ENCODE measurements around the gene MS4A5.

Gene MS4A5, protein sequence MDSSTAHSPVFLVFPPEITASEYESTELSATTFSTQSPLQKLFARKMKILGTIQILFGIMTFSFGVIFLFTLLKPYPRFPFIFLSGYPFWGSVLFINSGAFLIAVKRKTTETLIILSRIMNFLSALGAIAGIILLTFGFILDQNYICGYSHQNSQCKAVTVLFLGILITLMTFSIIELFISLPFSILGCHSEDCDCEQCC

DNA sequence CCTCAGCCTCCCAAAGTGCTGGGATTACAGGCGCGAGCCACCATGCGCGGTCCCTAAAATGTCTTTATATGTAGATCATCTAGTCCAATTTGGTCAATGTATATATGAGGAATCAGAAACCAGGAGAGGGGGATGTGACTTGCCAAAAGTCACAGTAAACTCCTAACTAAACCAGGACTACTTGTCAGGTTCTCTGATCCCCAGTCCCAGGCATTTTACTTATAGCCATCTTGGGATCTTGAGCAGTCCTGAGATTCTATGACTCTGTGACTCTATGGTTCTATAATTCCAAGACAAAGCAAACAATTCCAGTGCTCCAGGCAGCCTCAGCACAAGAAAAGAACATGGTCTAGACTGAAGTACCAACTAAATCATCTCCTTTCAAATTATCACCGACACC lies at the start of gene MS4A5:
MS4A5 (plus strand) TSS at position 301 of the 400 bp plus-strand sequence. CDS start 103 bp downstream, outside the sequence.
- Histone ChIP-seq H3K4me1 (ENCODE audit: control insufficient read depth in 1 of 2, insufficient read depth in 2 of 2, low read length in 2 of 2) (no peaks in the 10 kb centered on the region), H3K27me3 (ENCODE audit: control insufficient read depth in 1 of 2, insufficient read depth in 2 of 2, low read length in 2 of 2) (no peaks in the 10 kb centered on the region), H3K9ac (ENCODE audit: low read depth in 1 of 2, low read length in 2 of 2) (no peak within 1 kb of the TSS), H3K27ac (ENCODE audit: low read depth, low read length) (no peak within 1 kb of the TSS), H3K9me3 (ENCODE audit: control insufficient read depth in 1 of 2, low read length in 2 of 2) (no peaks in the 10 kb centered on the region), H3K4me3 (ENCODE audit: low read depth in 1 of 2, low read length in 2 of 2) (no peak within 1 kb of the TSS), H3K36me3 (ENCODE audit: control insufficient read depth in 1 of 2, insufficient read depth in 2 of 2, low read length in 2 of 2) (no peaks in the 10 kb centered on the region)

DNA sequence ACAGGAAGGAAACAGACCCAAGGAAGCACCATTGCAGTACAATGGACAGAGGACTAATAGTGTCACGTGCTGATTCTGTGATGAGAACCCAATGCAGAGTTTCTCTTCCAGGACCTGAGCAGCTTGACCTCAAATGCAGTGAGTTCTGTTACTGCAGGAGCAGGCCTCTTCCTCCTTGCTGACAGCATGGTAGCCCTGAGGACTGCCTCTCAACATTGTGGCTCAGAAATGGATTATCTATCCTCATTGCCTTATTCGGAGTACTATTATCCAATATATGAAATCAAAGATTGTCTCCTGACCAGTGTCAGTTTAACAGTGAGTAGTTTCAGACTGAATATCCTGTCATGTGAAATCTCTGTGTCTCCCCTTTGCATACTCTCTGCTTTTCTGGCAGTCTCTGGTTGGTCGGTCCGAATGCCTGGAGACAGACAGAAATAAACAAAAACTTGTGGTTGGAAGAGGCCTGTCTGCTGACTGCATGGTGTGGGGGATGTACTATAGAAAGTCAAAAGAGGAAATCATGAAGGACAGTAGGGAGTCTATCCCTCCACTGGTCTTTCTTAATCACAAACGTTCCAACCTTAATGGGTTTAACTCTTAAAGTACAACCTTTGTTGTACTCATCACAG lies 40.0 kb upstream of the MS4A5 start:
- Histone ChIP-seq H3K4me3 (ENCODE audit: low read depth in 1 of 2, low read length in 2 of 2) (no peak overlapping the region), H3K27ac (ENCODE audit: low read depth, low read length) (no peak overlapping the region), H3K4me1 (ENCODE audit: control insufficient read depth in 1 of 2, insufficient read depth in 2 of 2, low read length in 2 of 2) (no peaks in the 10 kb centered on the region), H3K9me3 (ENCODE audit: control insufficient read depth in 1 of 2, low read length in 2 of 2) (no peaks in the 10 kb centered on the region), H3K36me3 (ENCODE audit: control insufficient read depth in 1 of 2, insufficient read depth in 2 of 2, low read length in 2 of 2) (no peaks in the 10 kb centered on the region), H3K27me3 (ENCODE audit: control insufficient read depth in 1 of 2, insufficient read depth in 2 of 2, low read length in 2 of 2) (no peaks in the 10 kb centered on the region), H3K9ac (ENCODE audit: low read depth in 1 of 2, low read length in 2 of 2) (no peak overlapping the region)

GRCh38 chr11:60390419-60390818 lies 39.0 kb upstream of the MS4A5 start:
- H3K4me3 ChIP-seq (ENCODE audit: low read depth in 1 of 2, low read length in 2 of 2) = no peak overlapping the region
- no peak overlapping the region for H3K9ac ChIP-seq (ENCODE audit: low read depth in 1 of 2, low read length in 2 of 2)
- no peaks in the 10 kb centered on the region for H3K36me3 ChIP-seq (ENCODE audit: control insufficient read depth in 1 of 2, insufficient read depth in 2 of 2, low read length in 2 of 2)
- no peaks in the 10 kb centered on the region for H3K9me3 ChIP-seq (ENCODE audit: control insufficient read depth in 1 of 2, low read length in 2 of 2)
- H3K27ac ChIP-seq (ENCODE audit: low read depth, low read length) = no peak overlapping the region
- H3K4me1 ChIP-seq (ENCODE audit: control insufficient read depth in 1 of 2, insufficient read depth in 2 of 2, low read length in 2 of 2) = no peaks in the 10 kb centered on the region
- no peaks in the 10 kb centered on the region for H3K27me3 ChIP-seq (ENCODE audit: control insufficient read depth in 1 of 2, insufficient read depth in 2 of 2, low read length in 2 of 2)

DNA sequence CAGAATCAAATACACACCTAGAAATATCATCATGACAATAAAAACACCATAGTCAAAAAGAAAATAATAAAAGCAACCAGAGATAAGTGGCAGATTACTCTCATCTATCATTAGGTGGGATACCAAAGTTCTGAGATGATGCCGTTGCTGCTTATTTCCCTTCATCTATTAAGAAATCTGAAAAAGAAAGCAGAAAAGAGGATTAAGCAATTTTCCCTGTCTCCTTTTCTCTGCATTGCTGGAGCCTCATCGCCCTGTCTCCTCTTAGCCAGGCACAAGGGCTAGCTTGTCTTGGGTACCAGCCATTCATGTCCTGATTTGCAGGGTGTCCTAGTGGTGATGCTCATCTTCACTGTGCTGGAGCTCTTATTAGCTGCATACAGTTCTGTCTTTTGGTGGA lies 37.0 kb upstream of the MS4A5 start:
- H3K4me1 ChIP-seq (ENCODE audit: control insufficient read depth in 1 of 2, insufficient read depth in 2 of 2, low read length in 2 of 2) = no peaks in the 10 kb centered on the region
- no peaks in the 10 kb centered on the region for H3K9me3 ChIP-seq (ENCODE audit: control insufficient read depth in 1 of 2, low read length in 2 of 2)
- no peak overlapping the region for H3K27ac ChIP-seq (ENCODE audit: low read depth, low read length)

DNA sequence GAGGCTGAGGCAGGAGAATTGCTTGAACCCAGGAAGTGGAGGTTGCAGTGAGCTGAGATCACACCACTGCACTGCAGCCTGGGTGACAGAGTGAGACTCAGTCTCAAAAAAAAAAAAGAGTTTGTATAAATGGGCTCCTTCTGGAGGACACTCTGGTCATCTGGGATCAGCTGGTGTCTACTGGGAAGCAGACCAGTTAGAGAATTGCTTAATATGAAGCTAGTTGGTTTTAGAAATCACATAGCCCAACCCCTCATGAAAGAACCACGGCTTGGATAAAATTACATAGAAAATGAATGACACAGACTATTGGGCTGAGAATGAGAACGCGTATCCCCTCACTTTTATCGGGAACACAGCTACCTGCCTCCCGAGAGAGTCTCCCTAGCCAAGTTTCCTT lies 36.4 kb upstream of the MS4A5 start:
- Histone ChIP-seq H3K9ac (ENCODE audit: low read depth in 1 of 2, low read length in 2 of 2) (no peak overlapping the region), H3K4me3 (ENCODE audit: low read depth in 1 of 2, low read length in 2 of 2) (no peak overlapping the region), H3K9me3 (ENCODE audit: control insufficient read depth in 1 of 2, low read length in 2 of 2) (no peaks in the 10 kb centered on the region), H3K4me1 (ENCODE audit: control insufficient read depth in 1 of 2, insufficient read depth in 2 of 2, low read length in 2 of 2) (no peaks in the 10 kb centered on the region), H3K27ac (ENCODE audit: low read depth, low read length) (no peak overlapping the region), H3K36me3 (ENCODE audit: control insufficient read depth in 1 of 2, insufficient read depth in 2 of 2, low read length in 2 of 2) (no peaks in the 10 kb centered on the region), H3K27me3 (ENCODE audit: control insufficient read depth in 1 of 2, insufficient read depth in 2 of 2, low read length in 2 of 2) (no peaks in the 10 kb centered on the region)

More for the DNA sequence above, 37.0 kb upstream of the MS4A5 start:
- Histone ChIP-seq H3K27me3 (ENCODE audit: control insufficient read depth in 1 of 2, insufficient read depth in 2 of 2, low read length in 2 of 2) (no peaks in the 10 kb centered on the region), H3K4me3 (ENCODE audit: low read depth in 1 of 2, low read length in 2 of 2) (no peak overlapping the region), H3K36me3 (ENCODE audit: control insufficient read depth in 1 of 2, insufficient read depth in 2 of 2, low read length in 2 of 2) (no peaks in the 10 kb centered on the region), H3K9ac (ENCODE audit: low read depth in 1 of 2, low read length in 2 of 2) (no peak overlapping the region)

DNA sequence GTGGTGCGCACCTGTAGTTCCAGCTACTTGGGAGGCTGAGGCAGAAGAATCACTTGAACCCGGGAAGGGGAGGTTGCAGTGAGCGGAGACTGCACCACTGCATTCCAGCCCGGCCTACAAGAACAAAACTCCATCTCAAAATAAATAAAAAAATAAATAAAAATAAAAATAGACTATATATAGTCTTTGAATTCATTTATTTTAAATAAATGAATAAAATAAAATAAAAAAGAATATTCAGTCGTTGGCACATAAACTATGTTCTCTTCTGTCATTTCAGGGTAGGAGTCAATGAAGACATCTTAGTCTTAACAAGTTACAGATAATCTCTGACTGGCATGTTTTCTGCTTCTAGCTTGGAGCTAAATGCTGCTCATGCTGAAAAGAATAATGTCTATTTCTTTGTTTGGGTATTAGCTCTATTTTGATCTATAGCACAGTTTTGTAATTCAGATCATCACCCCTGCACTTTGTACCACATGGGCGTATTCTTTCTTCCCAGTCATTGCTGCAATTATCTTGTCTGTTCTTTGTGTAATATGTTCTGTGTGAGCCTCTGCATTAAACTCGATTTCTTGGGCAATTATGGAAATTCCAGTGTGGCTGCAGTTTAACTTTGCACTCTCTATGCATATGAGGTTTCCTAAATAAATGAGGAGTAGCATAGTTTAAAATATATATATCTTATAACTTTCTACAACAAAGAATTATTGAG lies 34.5 kb upstream of the MS4A5 start:
- H3K9ac ChIP-seq (ENCODE audit: low read depth in 1 of 2, low read length in 2 of 2) = no peak overlapping the region
- H3K27me3 ChIP-seq (ENCODE audit: control insufficient read depth in 1 of 2, insufficient read depth in 2 of 2, low read length in 2 of 2) = no peaks in the 10 kb centered on the region
- H3K27ac ChIP-seq (ENCODE audit: low read depth, low read length) = no peak overlapping the region
- H3K36me3 ChIP-seq (ENCODE audit: control insufficient read depth in 1 of 2, insufficient read depth in 2 of 2, low read length in 2 of 2) = no peaks in the 10 kb centered on the region
- no peak overlapping the region for H3K4me3 ChIP-seq (ENCODE audit: low read depth in 1 of 2, low read length in 2 of 2)
- H3K4me1 ChIP-seq (ENCODE audit: control insufficient read depth in 1 of 2, insufficient read depth in 2 of 2, low read length in 2 of 2) = no peaks in the 10 kb centered on the region
- no peaks in the 10 kb centered on the region for H3K9me3 ChIP-seq (ENCODE audit: control insufficient read depth in 1 of 2, low read length in 2 of 2)

GRCh38 chr11:60396382-60396781 lies 33.0 kb upstream of the MS4A5 start, which contains the start of gene MS4A14:
MS4A14 (plus strand) TSS chr11:60396459; CDS start chr11:60396579, 120 bp downstream.
- H3K9me3 ChIP-seq (ENCODE audit: control insufficient read depth in 1 of 2, low read length in 2 of 2) = no peaks in the 10 kb centered on the region
- no peaks in the 10 kb centered on the region for H3K27me3 ChIP-seq (ENCODE audit: control insufficient read depth in 1 of 2, insufficient read depth in 2 of 2, low read length in 2 of 2)
- no peaks in the 10 kb centered on the region for H3K36me3 ChIP-seq (ENCODE audit: control insufficient read depth in 1 of 2, insufficient read depth in 2 of 2, low read length in 2 of 2)
- H3K27ac ChIP-seq (ENCODE audit: low read depth, low read length) = no peak within 1 kb of the TSS
- H3K4me3 ChIP-seq (ENCODE audit: low read depth in 1 of 2, low read length in 2 of 2) = no peak within 1 kb of the TSS
- no peaks in the 10 kb centered on the region for H3K4me1 ChIP-seq (ENCODE audit: control insufficient read depth in 1 of 2, insufficient read depth in 2 of 2, low read length in 2 of 2)
- H3K9ac ChIP-seq (ENCODE audit: low read depth in 1 of 2, low read length in 2 of 2) = no peak within 1 kb of the TSS

DNA sequence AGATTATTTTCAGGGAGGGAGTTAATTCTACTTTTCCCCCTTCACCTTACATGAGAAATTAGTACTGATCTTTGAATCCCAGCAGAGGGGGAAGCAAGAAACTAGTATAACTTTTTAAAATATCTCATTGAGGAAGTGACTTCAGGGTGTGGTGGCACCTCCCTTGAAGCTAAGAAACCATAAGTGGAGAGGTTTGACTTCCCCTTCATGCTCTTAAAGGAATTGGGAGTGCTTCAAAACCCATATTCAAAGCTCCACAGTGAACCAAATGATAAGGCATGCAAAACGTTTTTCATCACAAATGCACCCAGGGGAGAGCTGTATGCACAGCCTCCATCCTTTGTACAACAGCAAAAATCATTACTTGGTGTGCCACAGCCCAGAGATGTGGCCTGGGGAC lies 32.6 kb upstream of the MS4A5 start:
- Histone ChIP-seq H3K4me1 (ENCODE audit: control insufficient read depth in 1 of 2, insufficient read depth in 2 of 2, low read length in 2 of 2) (no peaks in the 10 kb centered on the region), H3K27ac (ENCODE audit: low read depth, low read length) (no peak overlapping the region), H3K9me3 (ENCODE audit: control insufficient read depth in 1 of 2, low read length in 2 of 2) (no peaks in the 10 kb centered on the region), H3K4me3 (ENCODE audit: low read depth in 1 of 2, low read length in 2 of 2) (no peak overlapping the region), H3K27me3 (ENCODE audit: control insufficient read depth in 1 of 2, insufficient read depth in 2 of 2, low read length in 2 of 2) (no peaks in the 10 kb centered on the region), H3K36me3 (ENCODE audit: control insufficient read depth in 1 of 2, insufficient read depth in 2 of 2, low read length in 2 of 2) (no peaks in the 10 kb centered on the region), H3K9ac (ENCODE audit: low read depth in 1 of 2, low read length in 2 of 2) (no peak overlapping the region)

- no peak overlapping the region for H3K27ac ChIP-seq (ENCODE audit: low read depth, low read length)
- no peaks in the 10 kb centered on the region for H3K27me3 ChIP-seq (ENCODE audit: control insufficient read depth in 1 of 2, insufficient read depth in 2 of 2, low read length in 2 of 2)
- H3K36me3 ChIP-seq (ENCODE audit: control insufficient read depth in 1 of 2, insufficient read depth in 2 of 2, low read length in 2 of 2) = no peaks in the 10 kb centered on the region
- H3K4me3 ChIP-seq (ENCODE audit: low read depth in 1 of 2, low read length in 2 of 2) = no peak overlapping the region
- no peaks in the 10 kb centered on the region for H3K4me1 ChIP-seq (ENCODE audit: control insufficient read depth in 1 of 2, insufficient read depth in 2 of 2, low read length in 2 of 2)
- no peak overlapping the region for H3K9ac ChIP-seq (ENCODE audit: low read depth in 1 of 2, low read length in 2 of 2)
- H3K9me3 ChIP-seq (ENCODE audit: control insufficient read depth in 1 of 2, low read length in 2 of 2) = no peaks in the 10 kb centered on the region
Measured at GRCh38 chr11:60420015-60420414, 9.4 kb upstream of the MS4A5 start.

DNA sequence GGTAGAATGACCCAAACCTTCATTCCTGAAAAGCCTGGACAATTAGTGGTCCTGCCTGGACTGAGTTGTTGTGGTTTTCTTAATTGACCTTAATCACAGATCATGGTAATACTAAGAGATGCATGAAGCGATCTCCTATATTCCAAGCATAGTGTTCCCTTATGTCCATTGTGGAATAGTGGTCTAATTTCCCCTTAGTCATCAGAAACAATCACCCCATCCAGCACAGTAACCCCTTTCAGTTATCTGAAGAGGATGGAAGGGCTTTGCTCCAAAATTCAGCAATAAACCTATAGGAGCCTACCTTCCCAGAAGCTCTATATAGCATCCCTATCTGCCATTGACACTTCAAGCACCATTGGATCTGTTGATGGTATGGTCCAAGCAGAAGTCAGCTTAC lies 6.8 kb upstream of the MS4A5 start:
- Histone ChIP-seq H3K4me1 (ENCODE audit: control insufficient read depth in 1 of 2, insufficient read depth in 2 of 2, low read length in 2 of 2) (no peaks in the 10 kb centered on the region), H3K36me3 (ENCODE audit: control insufficient read depth in 1 of 2, insufficient read depth in 2 of 2, low read length in 2 of 2) (no peaks in the 10 kb centered on the region), H3K4me3 (ENCODE audit: low read depth in 1 of 2, low read length in 2 of 2) (no peak overlapping the region), H3K9ac (ENCODE audit: low read depth in 1 of 2, low read length in 2 of 2) (no peak overlapping the region), H3K9me3 (ENCODE audit: control insufficient read depth in 1 of 2, low read length in 2 of 2) (no peaks in the 10 kb centered on the region), H3K27ac (ENCODE audit: low read depth, low read length) (no peak overlapping the region), H3K27me3 (ENCODE audit: control insufficient read depth in 1 of 2, insufficient read depth in 2 of 2, low read length in 2 of 2) (no peaks in the 10 kb centered on the region)
